Measurements from ENCODE around the gene WTIP. TPM values are rescaled to one million over a fixed set of nuclear protein-coding genes. Genes with fewer than 3 reads are reported as not detected.

Gene WTIP
- total and polyA plus RNA-seq, 2 donors (not counting 3 experiments of a cell fraction or from before 2014, with no cell fraction given): 22.4 to 25.7 TPM

DNA sequence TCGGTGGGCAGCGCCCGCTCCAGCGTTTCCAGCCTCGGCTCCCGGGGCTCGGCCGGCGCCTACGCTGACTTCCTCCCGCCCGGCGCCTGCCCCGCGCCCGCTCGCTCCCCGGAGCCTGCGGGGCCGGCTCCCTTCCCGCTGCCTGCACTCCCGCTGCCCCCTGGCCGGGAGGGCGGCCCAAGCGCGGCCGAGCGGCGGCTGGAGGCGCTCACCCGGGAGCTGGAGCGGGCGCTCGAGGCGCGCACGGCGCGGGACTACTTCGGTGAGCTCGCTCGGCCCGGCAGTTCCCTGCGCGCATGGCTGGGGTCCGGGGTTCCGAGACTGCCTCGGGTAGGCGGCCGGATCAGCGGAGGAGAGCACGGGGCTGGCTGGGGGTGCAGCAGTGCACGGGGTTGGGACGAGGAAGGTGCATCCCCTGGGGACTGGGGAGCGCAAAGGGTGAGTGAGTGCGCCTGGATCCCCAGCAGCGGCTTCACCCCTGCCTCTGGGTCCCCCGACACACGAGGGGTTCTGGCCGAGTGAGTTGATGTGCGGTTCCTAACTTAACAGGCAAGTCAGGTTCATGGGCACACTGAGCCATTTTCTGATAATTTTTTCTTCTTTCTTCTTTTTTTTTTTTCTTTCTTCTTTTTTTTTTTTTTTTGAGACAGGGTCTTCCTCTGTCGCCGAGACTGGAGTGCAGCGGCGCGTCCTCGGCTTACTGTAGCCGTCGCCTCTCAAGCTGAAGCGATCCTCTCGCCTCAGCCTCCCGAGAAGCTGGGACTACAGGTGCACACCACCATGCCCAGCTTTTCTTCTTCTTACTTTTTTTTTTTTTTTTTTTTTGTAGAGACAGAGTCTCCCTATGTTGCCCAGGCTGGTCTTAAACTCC is 1.1 kb downstream of the WTIP start:
- TF ChIP-seq MAX (IDR thresholded peaks at IDR 0.05; ENCODE audit: insufficient read depth, insufficient read length) (no peak), JUN (IDR thresholded peaks at IDR 0.05; ENCODE audit: borderline replicate concordance, insufficient read depth, insufficient read length, low read depth) (no peak), FOS (IDR thresholded peaks at IDR 0.05; ENCODE audit: borderline replicate concordance, insufficient read depth, low read length) (no peak), MYC (IDR thresholded peaks at IDR 0.05; ENCODE audit: low read depth, low read length) (no peak), EZH2 (IDR thresholded peaks at IDR 0.05; ENCODE audit: borderline replicate concordance, low read depth, low read length, severe bottlenecking) (no peak), POLR2A (IDR thresholded peaks at IDR 0.05; ENCODE audit: low read depth, low read length) (no peak), GATA2 (IDR thresholded peaks at IDR 0.05; ENCODE audit: insufficient read depth, insufficient read length, low read depth, low read length) (no peak), POLR2AphosphoS5 (IDR thresholded peaks at IDR 0.05; ENCODE audit: insufficient read depth, low read depth, low read length) (no peak), CTCF (IDR thresholded peaks at IDR 0.05; ENCODE audit: extremely low read depth in 1 of 2, insufficient read depth in 1 of 2, low read depth in 1 of 2, low read length in 2 of 2) (no peak)
- H3K9me3 ChIP-seq (replicated peaks; ENCODE audit: control insufficient read depth, insufficient read depth, low read length): no peaks in the 10 kb centered on the region
- no peaks in the 10 kb centered on the region for H3K27me3 ChIP-seq (ENCODE audit: control insufficient read depth in 2 of 2, insufficient read depth in 2 of 2, low read length in 2 of 2)
- peak; percentile 30 for DNase-seq (ENCODE audit: low read depth, low spot score)
- H3K27ac ChIP-seq (ENCODE audit: insufficient read depth, low read depth, low read length): peak overlapping the region; percentile 65
- peak overlapping the region; percentile 19 to 77 (median 53) for H3K4me3 ChIP-seq (replicated peaks in 1 of 3; ENCODE audit: insufficient read depth in 1 of 3, low read depth in 1 of 3, low read length in 3 of 3)
- no peaks in the 10 kb centered on the region for H3K36me3 ChIP-seq (ENCODE audit: control insufficient read depth in 2 of 2, extremely low read depth in 1 of 2, insufficient read depth in 2 of 2, low read length in 2 of 2)
- POLR2A ChIA-PET: interaction anchor here (1.7 kb wide), 1 partner anchor 57 kb away, joined by 3 read pairs; no protein-coding TSS in a partner anchor
- H2AFZ ChIP-seq (ENCODE audit: low read depth, low read length): peak overlapping the region; percentile 52
- CTCF ChIA-PET: no interaction called here
- peak overlapping the region; percentile 71 for H3K4me2 ChIP-seq (ENCODE audit: insufficient read depth, low read length)
- intact Hi-C loops (cut with micrococcal nuclease) (no loop called here), dilution Hi-C loops (cut with MboI; ENCODE audit: extremely low pct_ligation_motif_present, low sequenced_read_pairs) (no loop called here)
- H3K4me1 ChIP-seq (ENCODE audit: control insufficient read depth, extremely low read depth, insufficient read depth, low read length): peaks cover 16% of the 10 kb centered on the region
- no peaks in the 10 kb centered on the region for H3K9me1 ChIP-seq (replicated peaks; ENCODE audit: control insufficient read depth, extremely low read depth, insufficient read depth, low read length)
- H4K20me1 ChIP-seq (replicated peaks; ENCODE audit: control insufficient read depth, extremely low read depth, insufficient read depth, low read length): no peaks in the 10 kb centered on the region
- H3K9ac ChIP-seq (replicated peaks; ENCODE audit: extremely low read depth, insufficient read depth, low read length): peak overlapping the region; percentile 83
- H3K79me2 ChIP-seq (ENCODE audit: control insufficient read depth, insufficient read depth, low read length): peaks cover 31% of the 10 kb centered on the region
- no TSS peak for BruUV-seq (replicated peaks)
- FAIRE-seq: no peak

All from endothelial cell of umbilical vein (primary cell).